ENCODE measurements around the gene TAF15. TPM values are rescaled to one million over a fixed set of nuclear protein-coding genes. Genes with fewer than 3 reads are reported as not detected.
A peak's percentile ranks its signal among the peaks of the same experiment; 100 is the strongest.

The TAF15 gene
- polyA plus RNA-seq, 1 donor (not counting 4 experiments of a cell fraction or from before 2014, with no cell fraction given), result 101 TPM

- no peaks in the 10 kb centered on the region for H3K9me3 ChIP-seq (ENCODE audit: control insufficient read depth, low read depth, low read length)
- peaks cover 56% of the 10 kb centered on the region for H3K79me2 ChIP-seq (ENCODE audit: control insufficient read depth, insufficient read depth, low read length)
- H4K20me1 ChIP-seq (ENCODE audit: control insufficient read depth, extremely low read depth, insufficient read depth, low read length), result peaks cover 6% of the 10 kb centered on the region
- peaks cover 30% of the 10 kb centered on the region for H3K4me1 ChIP-seq (ENCODE audit: control insufficient read depth, extremely low read depth, insufficient read depth, low read length)
- no peaks in the 10 kb centered on the region for H3K27me3 ChIP-seq (ENCODE audit: control insufficient read depth, extremely low read depth, insufficient read depth, low read length)
- peaks cover 2% of the 10 kb centered on the region for H3K9me1 ChIP-seq (ENCODE audit: control insufficient read depth, extremely low read depth, insufficient read depth, low read length)
- peaks cover 0 to 4% of the 10 kb centered on the region in 2 experiments for H3K36me3 ChIP-seq (ENCODE audit: control insufficient read depth in 2 of 2, extremely low read depth in 1 of 2, insufficient read depth in 2 of 2, low read length in 2 of 2)
- dilution Hi-C loops (cut with MboI; ENCODE audit: extremely low pct_ligation_motif_present, low sequenced_read_pairs), result no loop called here
- H2AFZ ChIP-seq (ENCODE audit: control insufficient read depth, low read length), result no peak overlapping the region
- FAIRE-seq, result no peak
- peak overlapping the region; percentile 75 to 95 (median 92) for H3K4me3 ChIP-seq (ENCODE audit: control insufficient read depth in 2 of 3, extremely low read depth in 1 of 3, insufficient read depth in 2 of 3, low read depth in 1 of 3, low read length in 3 of 3)
- H3K27ac ChIP-seq (ENCODE audit: control insufficient read depth, insufficient read depth, low read length), result peak overlapping the region; percentile 99
- TF ChIP-seq CTCF (optimal IDR thresholded peaks at IDR 0.05 in 1 of 3, IDR thresholded peaks at IDR 0.05 in 1 of 3, conservative IDR thresholded peaks at IDR 0.05 in 1 of 3; ENCODE audit: extremely low read depth in 1 of 3, insufficient read depth in 2 of 3, low read length in 3 of 3) (no peak), EZH2 (IDR thresholded peaks at IDR 0.05; ENCODE audit: low read length) (no peak)
- peak overlapping the region; percentile 100 for H3K4me2 ChIP-seq (ENCODE audit: control insufficient read depth, extremely low read depth, insufficient read depth, low read depth, low read length)
- DNase-seq (ENCODE audit: low read depth, low spot score), result no peak
- peak overlapping the region; percentile 96 for H3K9ac ChIP-seq (ENCODE audit: control insufficient read depth, extremely low read depth, insufficient read depth, low read length)
Observed at GRCh38 chr17:35809855-35810461, 674 bp downstream of the TAF15 start.

DNA sequence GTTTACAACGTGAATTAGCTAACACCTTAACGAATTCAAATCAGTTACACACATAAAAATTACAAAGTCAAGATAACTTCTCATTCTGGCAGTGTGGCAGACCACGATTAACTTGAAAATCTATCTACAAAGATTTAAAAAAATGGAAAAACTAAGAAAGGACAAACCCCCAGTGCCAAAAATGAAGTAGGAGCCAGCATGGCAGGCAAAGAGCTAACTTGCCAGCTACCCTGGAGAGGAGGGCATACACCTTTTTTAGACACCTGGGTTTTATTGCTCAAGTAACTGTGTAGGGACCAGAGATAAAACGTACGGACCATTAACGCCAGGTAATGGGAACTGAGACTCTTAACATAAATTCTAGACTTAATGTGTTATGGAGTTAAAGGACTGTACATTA, 2.5 kb downstream of the TAF15 start:
- no peak for FAIRE-seq
- peaks cover 30% of the 10 kb centered on the region for H3K4me1 ChIP-seq (ENCODE audit: control insufficient read depth, extremely low read depth, insufficient read depth, low read length)
- H3K4me2 ChIP-seq (ENCODE audit: control insufficient read depth, extremely low read depth, insufficient read depth, low read depth, low read length), result peak overlapping the region; percentile 100
- H3K36me3 ChIP-seq (ENCODE audit: control insufficient read depth in 2 of 2, extremely low read depth in 1 of 2, insufficient read depth in 2 of 2, low read length in 2 of 2), result peaks cover 0 to 4% of the 10 kb centered on the region in 2 experiments
- dilution Hi-C loops (cut with MboI; ENCODE audit: extremely low pct_ligation_motif_present, low sequenced_read_pairs), result no loop called here
- peaks cover 16% of the 10 kb centered on the region for H4K20me1 ChIP-seq (ENCODE audit: control insufficient read depth, extremely low read depth, insufficient read depth, low read length)
- no peaks in the 10 kb centered on the region for H3K27me3 ChIP-seq (ENCODE audit: control insufficient read depth, extremely low read depth, insufficient read depth, low read length)
- H3K9ac ChIP-seq (ENCODE audit: control insufficient read depth, extremely low read depth, insufficient read depth, low read length), result no peak overlapping the region
- no peak for DNase-seq (ENCODE audit: low read depth, low spot score)
- H3K27ac ChIP-seq (ENCODE audit: control insufficient read depth, insufficient read depth, low read length), result no peak overlapping the region
- no peaks in the 10 kb centered on the region for H3K9me3 ChIP-seq (ENCODE audit: control insufficient read depth, low read depth, low read length)
- TF ChIP-seq EZH2 (IDR thresholded peaks at IDR 0.05; ENCODE audit: low read length) (no peak), CTCF (optimal IDR thresholded peaks at IDR 0.05 in 1 of 3, IDR thresholded peaks at IDR 0.05 in 1 of 3, conservative IDR thresholded peaks at IDR 0.05 in 1 of 3; ENCODE audit: extremely low read depth in 1 of 3, insufficient read depth in 2 of 3, low read length in 3 of 3) (no peak)
- H2AFZ ChIP-seq (ENCODE audit: control insufficient read depth, low read length), result no peak overlapping the region
- H3K9me1 ChIP-seq (ENCODE audit: control insufficient read depth, extremely low read depth, insufficient read depth, low read length), result peaks cover 2% of the 10 kb centered on the region
- H3K4me3 ChIP-seq (ENCODE audit: control insufficient read depth in 2 of 3, extremely low read depth in 1 of 3, insufficient read depth in 2 of 3, low read depth in 1 of 3, low read length in 3 of 3), result no peak overlapping the region
- peaks cover 74% of the 10 kb centered on the region for H3K79me2 ChIP-seq (ENCODE audit: control insufficient read depth, insufficient read depth, low read length)

All from keratinocyte (primary cell).